NCI-H1092 treated with DMSO at 0.1 percent for 48 hours (cell line): ENCODE results near the gene CYP11A1.
A peak's percentile ranks its signal among the peaks of the same experiment; 100 is the strongest.
"Not testable (repeated sequence)": the region's sequence is repeated elsewhere in the genome, so short reads cannot be mapped to it uniquely, and the experiment has no call there.

Source experiments
- DNase-seq: peaks from one replicate; lab custom pipeline; 2025; lab: John Stamatoyannopoulos, UW

CYP11A1 gene

DNA sequence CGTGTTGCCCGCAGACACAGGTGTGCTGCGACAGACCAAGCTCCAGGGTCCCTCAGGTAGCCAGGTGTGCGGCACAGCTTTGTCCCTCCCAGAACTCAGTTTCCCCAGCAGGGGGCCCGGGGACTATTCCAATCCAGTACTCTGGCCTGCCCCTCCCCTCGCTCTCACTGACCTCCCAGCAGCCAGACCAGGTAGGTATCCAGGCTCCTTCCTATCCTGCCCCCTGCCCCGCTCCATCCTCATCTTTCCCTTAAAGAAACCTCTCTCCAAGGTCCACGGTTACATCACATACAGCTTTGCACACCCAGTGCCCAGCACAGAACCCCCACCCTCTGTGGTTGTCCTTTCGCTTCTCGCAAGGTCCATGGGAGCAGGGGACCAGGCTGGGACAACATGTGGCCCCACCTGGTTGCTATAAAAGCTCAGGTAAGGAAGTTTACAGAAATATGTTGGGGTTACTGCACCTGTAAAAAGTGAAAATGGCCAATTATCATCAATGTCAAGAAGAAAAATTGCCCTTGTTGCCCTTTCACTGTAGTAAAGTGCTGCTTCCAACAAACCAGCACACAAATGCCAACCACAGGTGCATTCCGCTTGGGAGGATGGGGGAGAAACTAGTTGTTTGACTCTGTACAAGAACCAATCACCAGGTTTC, 7.3 kb upstream of the CYP11A1 start:
- DNase-seq = no peak

DNA sequence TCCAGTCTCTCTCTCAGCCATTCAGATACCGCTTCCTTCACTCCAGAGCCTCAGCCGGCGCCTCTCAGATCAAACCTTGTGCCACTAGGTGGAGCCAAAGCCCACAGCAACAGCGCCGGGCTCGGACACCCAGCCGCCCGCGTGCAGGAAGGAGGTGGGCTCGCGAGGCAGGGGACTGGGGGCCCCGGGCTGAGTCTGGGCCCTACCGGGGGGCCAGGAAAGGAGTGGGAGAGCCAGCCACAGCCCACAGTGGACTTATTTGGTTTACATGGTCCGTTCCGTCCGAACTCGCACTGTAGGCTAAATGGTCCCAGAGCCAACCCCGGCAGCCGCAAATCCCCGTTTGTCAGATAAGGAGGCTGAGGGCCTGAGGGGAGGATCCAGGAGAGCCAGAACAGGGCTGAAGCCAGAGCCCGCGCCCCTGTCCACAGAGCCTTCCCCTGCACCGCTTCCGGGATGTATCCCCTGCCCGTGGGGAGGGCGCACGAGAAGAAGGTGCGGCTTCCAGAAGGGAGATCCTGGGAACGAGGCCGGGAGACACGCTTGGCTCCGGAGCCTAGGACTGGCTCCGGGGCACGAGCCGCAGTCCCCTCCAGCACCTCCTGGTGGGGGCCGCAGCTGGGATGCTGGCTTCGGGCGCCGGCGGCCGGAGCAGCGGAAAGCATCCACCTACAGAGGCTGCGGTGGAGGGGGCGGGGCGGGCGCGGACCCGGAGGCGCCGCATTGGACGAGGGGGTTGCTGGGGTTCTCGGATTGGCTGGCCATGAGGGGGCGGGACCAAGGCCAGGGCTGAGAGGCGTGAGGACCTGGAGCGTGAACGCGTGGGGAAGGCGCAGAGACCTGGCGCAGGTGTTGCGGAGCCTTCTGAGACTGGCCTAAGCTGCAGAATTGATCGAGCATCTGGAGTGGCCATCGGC, 6.5 kb upstream of the CYP11A1 start:
- DNase-seq = peak; percentile 75

DNA sequence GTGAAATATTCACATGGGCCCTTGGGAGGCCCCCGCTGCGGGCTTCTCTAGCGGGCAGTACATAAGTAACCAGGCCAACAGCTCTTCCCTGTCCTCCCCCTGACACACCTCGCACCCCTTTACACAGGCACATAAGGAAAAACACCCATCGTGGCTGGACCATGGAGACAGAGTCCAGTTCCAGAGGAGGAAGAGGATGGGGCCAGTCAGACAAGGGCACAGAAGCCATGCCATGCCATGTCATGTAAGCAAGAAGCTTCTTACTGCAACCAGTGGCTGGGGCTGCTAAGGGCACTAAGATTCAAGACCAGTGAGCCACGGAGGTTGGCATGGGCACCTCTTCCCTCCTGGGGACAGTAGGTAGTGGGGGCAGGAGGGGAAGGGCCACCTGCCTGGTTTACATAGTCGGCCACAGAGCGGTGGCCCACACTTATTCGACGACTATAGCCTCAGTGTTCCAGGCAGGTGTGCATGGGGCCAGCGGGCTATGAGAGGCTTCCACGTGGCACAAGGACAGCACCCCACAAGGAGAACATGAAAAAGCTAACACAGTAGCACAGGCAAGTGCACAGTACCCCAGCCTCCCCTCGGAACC, 5.7 kb upstream of the CYP11A1 start:
- DNase-seq = no peak

DNA sequence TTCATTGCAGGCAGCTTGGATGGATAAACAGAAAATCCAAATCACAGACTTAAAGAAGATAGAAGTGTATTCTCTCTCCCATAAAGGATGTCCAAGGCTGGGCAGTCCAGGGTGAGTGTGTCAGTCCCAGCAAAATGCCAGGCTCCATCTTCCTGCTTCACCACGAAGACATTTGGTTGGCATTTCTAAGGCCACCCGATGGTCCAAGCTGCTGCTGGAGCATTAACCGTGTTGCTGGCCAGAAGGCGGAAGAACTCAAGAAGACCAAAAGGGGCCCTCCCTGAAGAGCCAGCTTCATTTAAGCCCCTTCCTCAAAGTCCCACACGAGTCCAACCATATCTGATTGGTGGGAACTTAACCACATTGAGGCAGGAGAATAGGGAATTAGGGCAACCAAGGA, 3.0 kb upstream of the CYP11A1 start:
- no peak for DNase-seq

DNA sequence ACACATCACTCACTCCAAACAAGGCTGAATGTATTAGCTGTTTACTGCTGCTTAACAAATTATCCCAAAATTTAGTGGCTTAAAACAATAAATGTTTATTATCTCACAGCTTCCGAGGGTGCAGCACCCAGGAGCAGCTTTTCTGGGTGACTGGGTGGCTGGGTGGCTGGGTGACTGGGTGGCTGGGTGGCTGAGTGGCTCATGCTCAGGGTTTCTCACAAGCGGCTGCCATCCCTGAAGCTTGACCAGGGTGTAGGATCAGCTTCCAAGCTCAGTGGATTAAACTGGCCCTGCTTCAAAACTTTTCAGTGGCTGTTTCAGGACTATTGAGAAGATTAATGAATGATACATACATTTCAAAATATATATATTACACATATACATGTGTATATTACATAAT, 2.3 kb upstream of the CYP11A1 start:
- no peak for DNase-seq

DNA sequence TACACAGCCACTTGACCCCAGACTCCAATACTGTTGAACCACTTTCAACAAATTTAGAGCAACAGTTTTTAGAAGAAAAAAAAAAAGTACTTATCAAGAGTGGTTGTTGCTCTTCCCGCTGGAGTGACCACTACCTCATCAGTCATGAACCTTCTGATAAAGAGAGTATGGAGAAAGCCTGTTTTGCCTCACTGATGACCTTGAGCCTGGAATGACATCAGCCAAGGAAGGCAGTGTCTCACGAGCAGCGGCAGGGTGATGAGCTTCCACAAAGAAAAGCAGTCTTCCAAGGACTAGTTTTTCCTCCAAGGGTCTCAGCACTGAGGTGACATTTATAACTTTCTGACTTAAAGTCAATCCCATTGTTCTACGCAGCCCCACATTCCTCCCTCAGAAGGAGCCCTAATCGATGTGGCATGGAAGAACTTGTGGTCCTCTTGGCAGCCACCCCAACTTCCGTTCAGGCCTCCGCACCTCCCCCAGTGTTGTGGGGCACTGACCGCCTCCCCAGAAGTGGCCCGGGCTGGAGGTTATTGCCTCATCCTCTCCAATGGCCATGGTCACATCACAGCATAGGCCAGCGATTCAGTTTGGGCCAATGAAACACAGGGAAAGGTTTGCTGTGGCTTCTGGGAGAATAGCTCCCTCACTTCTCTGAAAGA, 1.8 kb upstream of the CYP11A1 start:
- DNase-seq = no peak

DNA sequence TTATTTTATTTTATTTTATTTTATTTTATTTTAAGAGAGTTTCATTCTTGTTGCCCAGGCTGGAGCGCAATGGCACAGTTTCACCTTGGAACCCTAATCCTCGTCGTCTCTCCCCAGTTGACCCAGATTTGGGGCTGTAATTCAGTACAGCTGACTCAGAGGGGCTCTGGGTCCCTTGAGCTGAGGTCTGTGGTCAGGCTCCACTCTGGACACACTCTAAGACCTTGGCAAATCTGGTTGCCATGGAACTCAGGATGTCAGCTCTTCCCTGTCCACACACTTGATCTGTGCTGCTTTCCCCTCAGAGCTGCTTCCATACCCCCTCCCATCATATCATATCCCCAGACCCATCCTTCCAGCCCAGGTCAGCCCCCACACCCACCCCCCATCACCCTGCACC, 675 bp upstream of the CYP11A1 start:
- DNase-seq = no peak

DNA sequence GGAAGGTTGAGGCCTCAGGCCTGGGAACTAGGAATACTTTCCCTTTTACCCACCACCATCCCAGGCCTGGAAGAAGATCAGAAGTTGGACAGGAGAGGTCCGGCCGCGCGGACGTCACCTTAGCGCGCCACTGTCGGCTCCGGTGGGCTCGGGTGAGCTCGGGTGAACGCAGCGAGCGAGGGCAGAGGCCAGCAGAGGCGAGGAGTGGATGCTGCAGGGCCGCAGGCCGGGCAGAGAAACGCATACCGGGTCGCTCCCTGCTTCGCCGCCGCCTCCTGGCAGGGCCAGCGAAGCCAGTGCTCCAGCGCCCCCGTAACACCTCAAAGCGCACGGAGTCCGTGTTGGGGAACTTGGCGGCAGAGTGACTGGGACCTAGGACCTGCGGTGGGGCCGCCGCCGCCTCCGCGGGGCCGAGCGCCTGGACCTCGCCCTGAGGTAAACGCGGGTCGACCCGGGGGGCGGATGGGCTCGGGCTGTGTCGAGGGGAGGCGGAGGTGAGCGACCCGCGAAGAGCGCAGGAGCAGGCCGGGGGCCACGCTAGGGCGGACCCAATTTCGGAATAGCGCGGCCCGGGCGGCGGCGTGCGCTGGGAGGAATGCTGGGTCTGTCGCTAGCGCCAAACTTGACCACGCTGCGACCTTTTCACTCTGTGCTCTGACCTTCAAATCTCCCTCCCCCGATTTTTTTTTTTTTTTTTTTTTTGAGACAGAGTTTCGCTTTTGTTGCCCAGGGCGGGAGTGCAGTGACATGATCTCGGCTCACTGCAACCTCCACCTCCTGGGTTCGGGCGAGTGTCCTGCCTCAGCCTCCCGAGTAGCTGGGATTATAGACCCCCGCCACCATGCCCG, 1.6 kb downstream of the CYP11A1 start:
- DNase-seq = no peak

DNA sequence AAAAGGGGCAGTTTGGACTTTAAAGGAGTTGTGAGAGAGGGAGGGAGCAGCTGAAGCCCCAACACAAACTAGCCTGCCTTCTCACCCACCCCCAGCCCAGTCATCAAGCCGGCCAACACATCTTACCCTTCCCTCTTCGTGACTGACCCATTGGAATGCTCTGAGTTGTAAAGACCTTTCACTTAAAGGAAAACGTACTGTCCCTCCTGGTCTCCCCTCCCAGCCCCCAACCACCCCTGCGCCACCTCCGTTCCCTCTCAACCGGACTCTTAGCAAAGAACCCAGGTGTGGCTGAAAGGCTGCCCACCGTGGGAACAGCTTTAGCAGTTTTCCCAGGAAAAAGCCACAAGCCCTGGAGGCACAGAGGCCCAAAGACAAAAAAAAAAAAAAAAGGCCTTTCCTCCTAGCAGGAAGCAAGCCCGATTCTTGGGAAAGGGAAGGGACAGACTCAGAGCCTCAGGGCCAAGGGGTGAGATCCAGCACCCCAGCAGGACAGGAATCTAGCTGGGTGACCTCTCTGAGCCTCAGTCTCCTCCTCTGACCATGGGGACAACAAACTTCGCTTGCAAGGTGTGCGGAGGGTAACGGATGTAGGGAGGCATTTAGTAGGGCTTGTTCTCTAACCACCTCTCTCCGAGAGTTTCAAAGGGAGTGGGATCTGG, 2.4 kb downstream of the CYP11A1 start:
- no peak for DNase-seq

DNA sequence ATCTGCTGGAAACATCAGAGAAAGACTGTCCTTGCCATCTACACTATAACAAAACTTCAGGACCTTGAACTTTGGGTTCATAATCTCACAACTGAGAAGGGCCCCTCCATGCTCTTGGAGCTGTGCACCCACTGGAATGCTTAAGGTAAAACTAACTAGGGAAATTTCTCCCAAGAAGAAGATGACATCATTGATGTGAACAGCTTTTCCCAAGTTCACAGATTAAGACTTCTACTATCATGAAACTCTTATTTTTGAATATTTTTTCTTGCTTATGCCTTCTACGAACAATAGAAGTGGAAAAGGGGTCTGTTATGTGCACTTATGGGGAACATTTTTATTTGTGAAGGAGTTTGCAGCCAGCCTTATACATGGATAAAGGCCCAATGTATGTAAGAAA, 5.0 kb downstream of the CYP11A1 start:
- no peak for DNase-seq

DNA sequence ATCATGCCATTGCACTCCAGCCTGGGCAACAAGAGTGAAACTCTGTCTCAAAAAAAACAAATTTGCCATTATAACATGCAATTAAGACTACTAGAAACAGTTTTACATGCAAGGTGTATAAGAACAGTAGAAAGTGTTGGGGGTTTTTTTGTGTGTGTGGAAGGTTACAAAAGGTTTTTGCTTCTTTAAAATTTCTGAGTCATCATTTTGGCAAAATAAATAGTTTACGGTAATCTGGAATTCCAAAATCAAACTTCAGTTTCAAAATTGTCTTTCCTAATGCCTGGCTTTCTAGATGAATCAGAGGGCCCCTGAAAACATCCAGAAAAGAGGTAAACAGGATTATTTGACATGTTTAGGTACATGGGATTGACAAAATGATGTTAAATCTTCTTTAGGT, 6.6 kb downstream of the CYP11A1 start:
- DNase-seq = not testable (repeated sequence)

DNA sequence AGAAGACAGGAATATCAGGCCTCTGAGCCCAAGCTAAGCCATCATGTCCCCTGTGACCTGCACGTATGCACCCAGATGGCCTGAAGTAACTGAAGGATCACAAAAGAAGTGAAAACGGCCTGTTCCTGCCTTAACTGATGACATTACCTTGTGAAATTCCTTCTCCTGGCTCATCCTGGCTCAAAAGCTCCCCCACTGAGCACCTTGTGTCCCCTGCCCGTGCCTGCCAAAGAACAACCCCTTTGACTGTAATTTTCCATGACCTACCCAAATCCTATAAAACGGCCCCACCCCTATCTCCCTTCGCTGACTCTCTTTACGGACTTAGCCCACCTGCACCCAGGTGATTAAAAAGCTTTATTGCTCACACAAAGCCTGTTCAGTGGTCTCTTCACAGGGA, 8.1 kb downstream of the CYP11A1 start:
- DNase-seq = not testable (repeated sequence)

DNA sequence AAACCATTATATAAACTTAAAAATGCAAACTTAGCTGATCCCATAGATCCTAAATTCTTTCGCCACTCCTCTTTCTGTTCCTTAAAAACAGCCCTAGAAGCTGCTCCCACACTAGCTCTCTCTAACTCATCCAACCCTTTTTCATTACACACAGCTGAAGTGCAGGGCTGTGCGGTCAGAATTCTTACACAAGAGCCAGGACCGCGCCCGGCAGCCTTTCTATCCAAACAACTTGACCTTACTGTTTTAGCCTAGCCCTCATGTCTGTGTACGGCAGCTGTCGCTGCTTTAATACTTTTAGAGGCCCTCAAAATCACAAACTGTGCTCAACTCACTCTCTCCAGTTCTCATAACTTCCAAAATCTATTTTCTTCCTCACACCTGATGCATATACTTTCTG, 9.9 kb downstream of the CYP11A1 start:
- DNase-seq = not testable (repeated sequence)

DNA sequence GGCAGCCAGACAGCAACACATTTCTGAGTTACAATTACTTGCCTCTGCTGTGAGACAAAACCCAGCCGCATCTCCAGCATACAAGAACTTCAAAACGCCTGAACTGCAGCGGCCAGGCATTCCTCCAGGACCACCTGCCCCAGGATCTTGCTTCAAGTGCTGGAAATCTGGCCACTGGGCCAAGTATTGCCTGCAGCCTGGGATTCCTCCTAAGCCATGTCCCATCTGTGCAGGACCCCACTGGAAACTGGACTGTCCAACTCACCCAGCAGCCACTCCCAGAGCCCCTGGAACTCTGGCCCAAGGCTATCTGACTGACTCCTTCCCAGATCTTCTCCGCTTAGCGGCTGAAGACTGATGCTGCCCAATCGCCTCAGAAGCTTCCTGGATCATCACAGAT, 11.4 kb downstream of the CYP11A1 start:
- not testable (repeated sequence) for DNase-seq

DNA sequence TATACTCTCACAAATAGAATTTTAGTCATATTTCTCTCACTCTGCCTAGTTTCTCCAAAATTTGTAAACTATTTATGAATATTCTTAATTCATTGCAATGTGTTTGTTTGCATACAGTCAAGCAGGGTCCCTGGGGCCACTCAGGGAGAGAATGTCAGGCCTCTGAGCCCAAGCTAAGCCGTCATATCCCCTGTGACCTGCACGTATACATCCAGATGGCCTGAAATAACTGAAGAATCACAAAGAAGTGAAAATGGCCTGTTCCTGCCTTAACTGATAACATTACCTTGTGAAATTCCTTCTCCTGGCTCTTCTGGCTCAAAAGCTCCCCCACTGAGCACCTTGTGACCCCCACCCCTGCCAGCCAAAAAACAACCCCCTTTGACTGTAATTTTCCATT, 13.5 kb downstream of the CYP11A1 start:
- DNase-seq = not testable (repeated sequence)

DNA sequence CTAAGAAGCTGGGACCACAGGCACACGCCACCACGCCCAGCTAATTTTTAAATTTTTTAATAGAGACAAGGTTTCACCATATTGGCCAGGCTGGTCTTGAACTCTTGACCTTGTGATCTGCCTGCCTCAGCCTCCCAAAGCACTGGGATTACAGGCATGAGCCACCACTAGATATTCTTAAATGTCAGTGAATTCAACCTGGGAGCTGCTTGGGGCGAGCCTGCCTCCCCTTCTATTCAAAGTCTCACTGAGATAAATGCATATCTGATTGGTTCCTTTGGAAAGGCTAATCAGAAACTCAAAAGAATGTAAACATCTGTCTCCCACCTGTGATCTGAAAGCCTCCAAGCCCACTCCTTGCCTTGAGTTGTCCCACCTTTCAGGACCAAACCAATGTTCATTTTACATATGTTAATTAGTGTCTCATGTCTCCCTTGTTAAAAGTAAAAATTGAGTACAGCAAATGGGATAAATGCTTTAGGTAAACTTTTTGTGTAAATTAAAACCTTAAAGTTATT, 15.0 kb downstream of the CYP11A1 start:
- DNase-seq = no peak

DNA sequence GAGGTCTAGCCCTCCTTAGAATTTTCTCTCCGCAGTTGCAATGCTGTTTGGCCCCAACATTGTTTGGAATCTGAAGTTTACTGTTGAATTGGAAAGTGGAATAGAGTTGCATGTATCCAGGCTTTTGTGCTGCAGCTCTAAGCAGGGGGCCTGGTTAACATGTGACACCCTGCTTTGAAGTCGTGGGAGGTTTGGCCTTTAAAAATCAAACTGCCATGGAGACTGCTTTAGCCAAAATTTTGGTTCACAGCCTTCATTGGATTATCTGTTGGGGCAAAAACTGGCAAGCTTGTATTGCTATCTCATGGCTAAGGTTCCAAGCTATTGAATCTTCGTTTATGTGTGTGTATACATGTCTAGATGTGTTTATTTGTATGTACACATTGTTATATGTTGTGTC, 15.8 kb downstream of the CYP11A1 start:
- no peak for DNase-seq

DNA sequence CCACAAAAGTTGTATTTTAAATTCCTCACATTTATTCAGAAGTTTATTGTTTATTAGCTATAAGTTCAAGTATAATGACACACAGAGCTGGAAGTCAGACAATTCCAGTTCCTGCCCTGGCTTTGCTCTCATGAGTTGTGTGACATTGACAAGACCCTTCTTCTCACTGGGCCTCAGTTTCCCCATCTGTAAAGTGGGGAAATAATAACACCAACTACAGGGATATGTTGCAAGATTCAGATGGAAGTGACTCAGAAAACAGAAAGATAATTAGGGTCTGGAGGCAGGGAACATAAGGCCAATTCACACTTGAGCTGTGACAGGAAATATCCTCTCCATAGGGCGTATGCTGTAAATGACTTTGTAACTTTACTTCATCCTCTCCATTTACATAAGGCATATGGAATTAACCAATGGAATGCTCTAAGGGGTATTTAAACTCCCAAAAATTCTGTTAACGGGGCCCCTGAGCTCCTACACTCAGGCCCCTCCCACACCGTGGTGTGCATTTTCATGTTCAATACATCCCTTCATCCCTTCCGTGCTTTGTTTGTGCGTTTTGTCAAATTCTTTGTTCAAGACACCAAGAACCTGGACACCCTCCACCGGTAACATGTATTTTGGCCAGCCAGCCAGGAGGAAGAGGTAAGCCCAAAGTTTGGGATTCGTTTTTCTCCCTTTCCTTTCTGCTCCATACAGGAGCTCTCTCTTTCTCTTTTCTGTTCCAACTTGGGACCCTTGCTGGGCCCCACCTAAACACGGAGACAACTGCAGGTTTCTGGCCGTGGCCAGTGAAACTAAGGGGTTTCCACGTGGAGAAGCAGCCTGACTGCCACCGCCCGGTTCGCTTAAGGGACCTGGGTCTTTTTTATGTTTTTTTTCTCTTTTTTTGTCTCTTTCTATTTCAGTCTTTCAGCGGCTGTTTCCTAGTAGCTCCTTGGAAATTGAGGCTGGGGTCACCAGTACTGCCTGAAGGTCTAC, 16.9 kb downstream of the CYP11A1 start:
- no peak for DNase-seq

DNA sequence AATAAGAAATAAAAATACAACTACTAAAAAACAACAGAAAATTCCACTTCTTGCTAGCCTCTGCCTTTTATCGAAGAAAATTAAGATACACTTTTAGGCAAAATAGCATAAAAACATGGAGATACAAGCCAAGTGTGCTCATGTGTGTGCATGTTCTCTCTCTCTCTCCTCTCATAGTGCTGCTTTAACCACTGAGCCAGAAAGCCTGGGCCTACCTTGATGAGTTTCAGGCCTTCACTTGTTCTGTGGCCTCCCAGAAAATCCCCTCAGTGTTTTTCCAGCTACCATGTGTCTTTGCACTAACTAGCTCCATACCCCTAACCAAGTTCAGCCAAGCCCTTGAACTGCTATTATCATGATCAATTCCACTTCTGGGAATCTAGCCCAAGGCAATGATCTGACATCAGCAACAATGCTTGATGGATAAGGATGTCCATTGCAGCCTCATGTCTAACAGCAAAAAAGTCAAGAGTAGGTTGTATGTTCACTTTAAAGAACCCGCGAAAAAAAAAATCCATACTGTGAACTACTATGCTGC, 18.1 kb downstream of the CYP11A1 start:
- DNase-seq = no peak
